ENCODE measurements around the gene SMAP2.

SMAP2 gene

DNA sequence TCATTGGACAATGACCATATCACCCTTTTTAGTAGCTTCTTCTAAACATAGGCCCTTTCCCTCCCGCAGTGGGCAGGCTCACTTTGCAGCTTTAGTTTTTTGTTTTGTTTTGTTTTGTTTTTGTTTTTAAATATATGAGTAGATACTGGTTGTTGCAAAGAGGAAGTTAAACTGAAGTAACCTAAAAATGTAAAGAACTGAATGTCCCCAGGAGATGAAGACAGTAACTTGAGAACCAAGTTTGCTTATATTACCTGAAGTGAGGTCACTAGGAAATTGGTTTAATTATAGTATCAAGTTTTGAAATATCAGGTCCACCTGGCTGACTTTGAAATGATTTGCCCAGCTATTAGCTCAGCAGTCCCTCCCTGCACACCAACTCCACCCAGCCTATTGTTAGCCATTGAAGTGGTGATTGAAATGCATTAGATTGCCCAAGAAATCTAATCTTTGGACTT lies 18.2 kb downstream of the SMAP2 start:
- DNase-seq: no peak

DNA sequence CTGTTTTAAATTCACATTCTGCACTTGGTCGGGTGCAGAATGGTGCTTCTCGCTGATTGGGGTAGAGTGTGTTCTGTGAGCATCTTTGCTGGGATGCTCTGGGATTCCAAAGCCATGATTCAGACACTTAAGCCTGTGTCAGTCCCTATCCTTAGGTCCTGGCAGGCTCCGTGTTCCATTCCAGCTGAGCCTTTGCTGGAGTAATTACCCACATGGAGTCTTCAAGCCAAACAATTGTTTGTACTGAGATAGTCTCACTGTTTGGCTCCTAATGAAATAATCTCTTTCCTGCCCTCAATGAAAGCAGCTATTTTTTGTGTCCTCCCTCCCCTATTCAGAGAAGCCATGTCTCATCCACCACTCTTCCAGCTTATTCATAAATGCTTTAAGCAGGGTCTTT lies 18.7 kb downstream of the SMAP2 start:
- no peak for DNase-seq

DNA sequence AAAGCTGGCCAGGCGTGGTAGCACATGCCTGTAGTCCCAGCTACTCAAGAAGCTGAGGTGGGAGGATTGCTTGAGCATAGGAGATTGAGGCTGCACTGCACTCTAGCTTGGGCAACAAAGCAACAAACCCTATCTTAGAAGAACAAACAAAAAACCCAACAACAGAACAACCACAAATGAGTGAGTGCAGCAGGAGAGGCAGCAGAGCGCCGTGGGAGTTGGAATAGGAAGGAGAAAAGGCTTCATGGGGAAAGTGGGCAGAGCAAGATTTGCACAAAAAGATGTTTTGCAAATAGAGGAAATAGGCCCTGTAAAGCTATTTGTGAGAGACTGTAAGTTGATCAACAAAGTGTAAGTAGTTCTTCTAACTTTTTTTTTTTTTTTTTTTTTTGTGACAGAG lies 19.6 kb downstream of the SMAP2 start:
- no peak for DNase-seq

DNA sequence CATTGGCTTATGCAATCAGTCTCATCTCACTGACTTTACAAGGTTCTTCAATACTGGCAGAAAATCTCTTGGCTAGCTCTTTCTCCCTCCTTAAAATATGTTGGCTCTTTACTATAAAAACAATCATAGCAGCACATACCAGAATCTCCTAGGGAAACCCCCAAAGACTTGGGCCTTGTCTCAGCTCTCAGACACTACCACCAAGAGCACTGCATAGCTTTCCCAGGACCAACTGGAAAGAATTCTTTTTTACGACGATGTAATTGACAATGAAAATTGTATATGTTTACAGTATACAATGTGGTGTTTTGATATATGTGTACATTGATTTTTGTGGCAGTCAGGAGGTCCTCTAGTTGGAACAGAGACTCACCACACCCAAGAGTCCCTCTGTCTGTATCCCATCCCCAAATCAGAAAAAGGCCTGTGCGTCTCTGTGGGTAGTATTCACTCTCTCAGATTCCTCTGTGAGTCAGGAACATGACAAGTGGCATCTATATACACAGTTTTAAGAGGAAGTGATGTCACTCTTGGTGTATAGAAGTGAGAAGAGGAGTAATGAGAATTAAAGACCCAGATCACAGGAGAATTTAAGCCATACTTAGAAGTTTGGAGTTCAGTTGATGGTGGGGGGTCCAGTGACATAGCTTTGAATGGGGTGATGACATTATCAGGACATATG lies 21.1 kb downstream of the SMAP2 start:
- no peak for DNase-seq

DNA sequence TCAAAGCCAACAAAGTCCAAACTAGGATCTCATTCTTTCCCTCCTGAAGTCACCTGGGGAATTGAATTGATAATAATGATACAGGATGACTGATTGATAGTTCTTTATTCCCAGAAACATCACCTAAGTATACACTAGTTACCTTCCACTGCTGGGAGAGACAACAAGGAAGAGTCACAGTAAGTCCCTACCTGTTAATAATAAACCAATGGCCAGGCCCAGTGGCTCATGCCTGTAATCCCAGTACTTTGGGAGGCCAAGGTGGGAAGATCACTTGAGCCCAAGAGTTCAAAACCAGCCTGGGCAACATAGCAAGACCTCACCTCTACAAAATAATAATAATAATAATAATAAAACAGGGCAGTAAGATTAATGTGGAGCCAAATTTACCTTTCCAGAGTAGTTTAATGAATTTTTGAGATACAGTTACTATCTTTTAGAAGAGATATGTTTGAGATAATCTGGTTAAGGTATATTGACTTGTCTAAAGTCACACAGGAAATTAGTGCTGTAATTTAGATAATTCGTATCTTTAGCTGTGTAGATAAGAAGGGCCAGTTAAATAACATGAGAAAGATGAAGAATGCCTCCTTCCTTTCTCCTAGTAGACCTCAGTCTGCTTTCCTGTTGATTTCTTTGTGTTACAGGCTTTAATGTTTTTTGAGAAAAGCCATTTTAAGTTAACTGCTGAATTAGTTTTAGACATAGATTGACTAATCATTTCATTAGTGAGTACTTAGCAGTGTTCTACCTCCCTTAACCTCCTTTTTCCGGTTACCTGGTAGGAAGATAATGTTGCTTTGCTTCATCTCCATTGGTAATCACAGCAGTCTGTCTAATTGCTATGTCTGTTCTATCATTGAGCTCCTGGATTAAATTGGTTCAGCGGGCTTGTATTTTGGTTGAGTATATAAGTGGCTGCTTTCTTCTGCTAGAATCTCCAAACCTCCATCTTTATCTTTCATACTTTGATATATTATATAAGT lies 22.0 kb downstream of the SMAP2 start:
- DNase-seq: no peak

DNA sequence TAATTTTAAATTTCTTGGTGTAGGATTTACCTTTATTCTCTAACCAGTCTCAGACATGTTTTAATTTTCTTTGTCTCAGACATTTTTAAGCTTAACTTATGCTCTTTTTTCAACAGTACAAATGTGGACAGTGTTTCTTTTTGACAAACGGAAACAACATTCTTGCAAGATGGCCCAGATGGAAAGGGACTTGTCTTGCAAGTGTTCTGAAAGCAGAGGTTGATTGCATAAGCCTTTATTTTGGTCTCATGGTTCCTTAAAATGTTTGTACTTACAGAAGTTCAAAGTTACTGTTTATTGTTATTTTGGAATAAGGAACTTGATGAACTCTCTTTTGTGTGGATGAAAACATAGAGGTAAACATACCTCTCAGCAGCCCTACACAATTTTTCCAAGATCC lies 22.9 kb downstream of the SMAP2 start:
- peak; percentile 46 to 47 for DNase-seq

DNA sequence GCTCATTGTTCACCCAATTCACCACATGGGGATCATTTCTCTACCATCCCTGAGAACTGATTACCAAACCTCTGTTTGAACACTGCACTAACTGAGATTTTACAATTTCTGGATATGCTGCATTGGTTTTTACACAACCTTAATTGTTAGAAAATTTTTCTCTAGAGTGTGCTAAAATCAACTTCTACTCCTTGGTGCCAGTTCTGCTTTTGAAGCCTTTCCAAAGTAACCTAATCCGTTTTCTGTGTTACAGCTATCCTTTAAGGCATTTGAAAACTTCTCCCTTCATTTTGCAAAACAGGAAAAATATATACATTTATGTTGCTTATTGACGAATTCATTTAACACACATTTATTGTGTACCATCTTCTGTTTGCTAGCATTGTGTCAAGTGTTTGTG lies 23.7 kb downstream of the SMAP2 start:
- DNase-seq: no peak

DNA sequence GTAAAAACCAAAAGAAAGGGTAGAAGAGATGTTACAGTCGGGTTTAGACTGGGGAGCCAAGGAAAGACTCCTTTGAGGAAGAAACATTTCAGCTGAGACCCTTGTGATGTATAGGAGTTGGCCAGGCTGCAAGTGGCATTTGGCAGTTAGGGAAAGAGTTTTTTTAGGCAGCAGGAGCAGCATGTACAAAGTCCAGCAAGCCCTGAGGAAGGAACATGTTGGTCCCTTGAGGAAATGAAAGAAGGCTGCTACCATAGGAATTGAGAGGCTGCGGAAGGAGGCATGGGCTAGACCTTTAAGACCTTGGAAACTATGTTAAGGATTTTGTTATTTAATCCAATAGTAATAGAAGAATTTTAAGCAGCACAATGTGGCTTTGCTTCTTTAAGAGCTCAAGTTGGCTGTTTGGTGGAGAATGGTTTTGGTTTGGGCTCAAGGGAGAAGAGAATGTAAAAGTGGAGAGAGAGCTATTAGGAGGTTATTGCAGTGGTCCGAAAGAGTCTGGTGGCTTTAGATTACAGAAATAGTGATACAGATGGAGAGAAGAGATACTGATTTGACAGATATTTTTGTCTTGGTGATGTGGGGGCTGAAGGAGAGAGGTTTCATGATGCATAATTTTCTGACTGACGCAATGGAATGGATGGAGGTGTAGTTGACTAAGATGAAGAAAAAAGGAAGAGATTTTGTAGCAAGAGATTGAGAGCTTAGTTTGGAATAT lies 26.6 kb downstream of the SMAP2 start:
- no peak for DNase-seq

DNA sequence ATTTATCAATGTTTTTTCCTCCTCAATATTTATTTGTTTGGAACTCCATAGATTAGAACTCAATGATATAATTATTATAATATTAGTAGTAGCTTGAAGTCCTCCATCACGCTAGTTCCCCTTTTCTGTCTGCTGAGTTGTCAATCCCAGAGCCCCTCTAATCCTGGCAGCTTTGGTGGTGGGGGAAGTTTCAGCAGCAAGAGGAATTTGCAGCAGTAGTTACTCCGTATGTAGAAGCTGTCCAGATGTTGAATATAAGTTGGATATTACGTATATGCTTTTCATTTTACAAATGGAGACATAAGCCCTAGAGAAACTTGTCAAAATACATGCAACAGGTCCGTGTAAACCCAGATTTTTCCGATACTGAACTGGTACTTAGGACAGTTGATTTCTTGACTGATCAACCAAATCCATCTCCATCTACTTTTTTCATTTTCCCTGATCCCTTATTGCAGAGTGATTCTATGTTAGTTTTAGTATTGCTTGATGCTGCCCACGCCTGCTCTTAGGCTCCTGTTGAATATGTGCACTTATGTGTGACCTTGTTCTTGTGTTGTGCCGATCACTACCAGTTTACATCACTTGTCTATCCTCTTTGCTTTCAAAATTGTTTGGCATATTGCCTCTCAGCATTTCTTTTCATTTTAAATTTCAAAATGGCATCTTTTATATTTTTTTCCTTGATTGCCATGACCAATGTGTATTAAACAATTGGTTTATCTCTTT lies 28.1 kb downstream of the SMAP2 start:
- no peak for DNase-seq

DNA sequence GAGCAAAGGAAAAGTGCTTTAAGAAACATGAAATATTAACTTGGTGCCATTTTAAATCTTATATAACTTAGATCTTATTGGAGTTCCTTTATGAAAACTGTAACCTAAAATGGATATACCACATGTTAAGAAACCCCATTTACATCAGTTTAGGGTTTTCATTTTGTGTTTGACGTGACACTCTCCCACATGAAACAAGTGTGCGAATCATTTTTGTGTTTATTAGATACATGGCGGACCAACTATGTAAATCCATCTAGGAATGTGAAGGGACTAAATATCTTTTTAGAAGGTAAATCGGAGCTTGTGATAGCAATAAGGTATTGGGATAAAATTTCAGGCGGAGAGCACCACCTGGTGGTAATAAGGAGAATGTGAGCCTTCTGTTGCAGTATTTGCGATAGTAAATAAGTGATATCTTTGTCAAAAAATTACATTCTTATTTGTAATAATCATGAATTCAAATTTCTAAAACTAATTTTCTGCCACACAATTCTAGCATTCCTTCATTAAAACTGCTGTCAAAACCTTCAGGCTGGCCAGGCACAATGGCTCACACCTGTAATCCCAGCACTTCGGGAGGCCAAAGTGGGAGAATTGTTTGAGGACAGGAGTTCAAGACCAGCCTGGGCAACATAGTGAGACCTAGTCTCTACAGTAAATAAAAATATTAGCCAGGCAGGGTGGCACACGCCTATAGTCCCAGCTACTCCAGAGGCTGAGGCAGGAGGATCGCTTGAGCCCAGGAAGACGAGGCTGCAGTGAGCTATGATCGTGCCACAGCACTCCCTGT lies 31.3 kb downstream of the SMAP2 start:
- peak; percentile 51 to 55 for DNase-seq

DNA sequence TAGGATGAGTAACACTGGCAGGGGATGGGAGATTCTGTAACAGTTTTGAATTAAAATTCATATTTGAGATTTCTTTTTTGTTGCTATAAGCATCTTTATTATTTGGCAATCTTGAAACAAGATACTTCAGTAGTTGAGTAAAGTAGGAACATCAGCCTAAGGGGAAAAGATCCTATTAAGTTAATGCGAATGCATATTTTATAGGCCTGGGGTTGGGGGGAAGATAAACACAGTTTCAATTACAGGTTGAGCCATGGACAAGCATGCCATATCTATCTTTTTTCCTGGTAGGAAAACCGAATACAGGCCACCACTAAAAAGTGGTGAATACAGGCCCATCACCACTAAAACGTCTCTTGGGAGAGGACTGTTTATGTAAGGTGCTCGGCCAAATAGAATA lies 32.3 kb downstream of the SMAP2 start:
- DNase-seq: no peak

DNA sequence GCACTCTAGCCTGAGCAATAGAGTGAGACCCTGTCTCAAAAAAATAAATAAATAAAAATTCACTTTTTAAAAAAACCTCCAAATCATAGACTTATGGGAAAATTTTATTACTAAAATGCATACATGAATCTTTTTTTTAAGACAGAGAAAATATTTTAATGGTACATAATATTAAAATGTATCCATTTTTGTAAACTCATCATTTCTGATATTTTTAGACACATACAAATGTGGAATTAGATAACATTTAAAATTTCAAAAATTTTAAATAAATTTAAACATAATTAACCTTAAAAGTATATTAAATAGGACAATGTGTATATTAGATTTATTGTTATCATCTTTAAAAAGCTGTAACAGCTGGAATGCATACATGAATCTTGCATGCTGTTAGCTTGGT lies 33.9 kb downstream of the SMAP2 start:
- DNase-seq: no peak

DNA sequence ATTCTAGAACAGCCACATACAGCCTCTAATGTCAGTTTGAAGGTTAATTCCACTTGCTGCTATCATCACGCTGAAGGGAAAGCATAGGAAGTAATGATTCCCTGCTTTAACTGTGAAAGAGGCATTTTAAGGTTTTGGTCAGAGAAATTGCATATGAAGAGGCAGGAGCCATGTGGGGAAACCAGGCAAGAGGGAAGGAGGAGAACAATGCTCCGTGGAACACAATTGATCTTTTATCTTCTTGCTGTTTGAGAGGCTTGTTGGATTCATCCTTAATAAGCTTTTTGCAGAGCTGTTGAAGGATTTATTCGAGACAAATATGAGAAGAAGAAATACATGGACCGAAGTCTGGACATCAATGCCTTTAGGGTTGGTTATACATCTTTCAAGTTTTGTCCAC lies 35.9 kb downstream of the SMAP2 start:
- DNase-seq: no peak

DNA sequence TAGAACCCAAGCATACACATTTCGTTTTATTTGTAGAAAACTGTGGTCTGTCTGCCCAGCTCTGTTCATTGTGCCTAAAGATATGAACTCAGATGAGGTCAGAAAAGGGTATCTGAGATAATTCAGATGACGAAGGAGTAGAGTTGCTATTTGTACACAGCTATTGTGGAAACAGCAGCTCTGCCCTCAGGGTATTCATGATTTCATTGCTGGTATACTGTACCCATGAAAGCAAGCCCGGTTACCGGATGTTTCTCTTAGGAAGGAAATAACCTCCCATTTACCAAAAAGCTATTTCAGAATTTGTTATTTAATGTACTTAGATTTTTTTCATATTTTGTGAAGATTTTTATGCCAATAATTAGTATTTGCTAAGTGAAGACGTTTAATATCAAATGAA lies 37.8 kb downstream of the SMAP2 start:
- DNase-seq: no peak

DNA sequence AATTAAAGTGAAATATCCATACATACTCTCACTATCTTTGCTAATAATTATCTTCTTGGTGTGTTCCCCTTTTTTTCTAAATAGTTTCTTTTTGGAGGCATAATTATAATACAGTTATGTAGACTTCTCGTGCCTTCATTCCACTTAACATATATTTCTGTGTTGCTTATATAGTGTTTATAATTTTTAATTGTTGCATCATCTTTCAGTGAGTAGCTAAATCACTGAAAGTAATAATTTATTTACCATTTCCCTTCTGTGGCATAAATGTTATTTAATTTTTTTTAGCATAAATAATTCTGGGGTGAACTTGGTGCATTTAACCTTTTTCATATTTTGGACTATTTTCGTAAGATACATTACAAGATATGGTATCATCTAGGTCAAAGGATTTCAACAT lies 38.3 kb downstream of the SMAP2 start:
- no peak for DNase-seq

DNA sequence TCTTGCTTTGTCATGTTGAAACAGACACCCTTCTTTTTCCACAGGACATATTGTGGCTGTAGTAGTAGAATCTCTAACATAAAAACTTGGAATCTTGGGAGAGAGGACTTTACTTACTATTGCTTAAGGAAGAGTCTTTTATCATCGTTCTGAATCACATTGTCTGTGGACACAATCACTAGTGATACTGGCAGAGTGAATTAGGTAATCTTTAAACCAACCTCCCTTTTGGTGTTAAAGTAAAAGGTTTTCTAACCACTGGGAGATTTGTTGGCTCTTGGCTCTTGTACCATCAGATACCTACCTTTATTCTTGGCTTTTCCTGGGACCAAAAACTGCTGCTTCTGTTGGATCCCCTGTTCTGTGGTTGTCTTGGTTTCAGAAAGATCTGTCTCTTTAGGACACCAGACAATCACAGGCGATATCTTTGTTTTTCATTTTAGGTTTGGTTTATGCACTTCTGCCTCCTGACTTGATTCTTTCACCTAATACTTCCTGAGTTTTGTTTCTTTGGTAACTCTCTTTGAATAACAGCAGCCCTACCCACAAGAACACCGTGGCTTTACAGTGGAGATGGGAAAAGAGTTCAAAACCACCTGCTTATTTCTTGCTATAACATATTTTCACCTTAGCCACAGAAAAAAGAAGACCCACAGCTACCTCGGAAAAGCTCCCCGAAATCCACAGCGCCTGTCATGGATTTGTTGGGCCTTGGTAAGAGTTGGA lies 40.2 kb downstream of the SMAP2 start:
- DNase-seq: no peak

DNA sequence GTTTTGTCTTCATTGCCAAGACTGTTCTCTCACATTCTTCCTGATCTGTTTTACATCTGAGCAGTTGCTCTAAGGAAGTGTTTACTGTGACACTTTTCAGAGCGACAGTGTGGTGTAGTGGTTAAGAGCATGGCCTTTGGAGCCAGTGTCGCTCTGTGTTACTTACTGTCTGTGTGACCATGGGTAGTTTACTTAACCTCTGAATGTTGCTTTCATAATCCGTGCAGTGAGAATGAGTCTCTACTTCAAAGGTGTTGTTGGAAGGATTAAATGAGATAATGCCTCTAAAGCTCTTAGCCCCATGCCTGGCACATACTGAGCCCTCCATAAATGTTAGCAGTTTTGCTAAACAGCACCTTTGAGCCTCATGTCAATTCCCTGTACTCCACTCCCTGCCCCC lies 40.8 kb downstream of the SMAP2 start:
- no peak for DNase-seq

DNA sequence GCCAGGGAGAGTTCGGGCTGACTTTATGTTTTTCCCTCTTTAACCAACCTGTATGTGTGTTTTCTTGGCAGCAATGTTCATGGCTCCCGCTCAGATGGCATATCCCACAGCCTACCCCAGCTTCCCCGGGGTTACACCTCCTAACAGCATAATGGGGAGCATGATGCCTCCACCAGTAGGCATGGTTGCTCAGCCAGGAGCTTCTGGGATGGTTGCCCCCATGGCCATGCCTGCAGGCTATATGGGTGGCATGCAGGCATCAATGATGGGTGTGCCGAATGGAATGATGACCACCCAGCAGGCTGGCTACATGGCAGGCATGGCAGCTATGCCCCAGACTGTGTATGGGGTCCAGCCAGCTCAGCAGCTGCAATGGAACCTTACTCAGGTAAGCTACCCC lies 43.2 kb downstream of the SMAP2 start:
- DNase-seq: no peak

DNA sequence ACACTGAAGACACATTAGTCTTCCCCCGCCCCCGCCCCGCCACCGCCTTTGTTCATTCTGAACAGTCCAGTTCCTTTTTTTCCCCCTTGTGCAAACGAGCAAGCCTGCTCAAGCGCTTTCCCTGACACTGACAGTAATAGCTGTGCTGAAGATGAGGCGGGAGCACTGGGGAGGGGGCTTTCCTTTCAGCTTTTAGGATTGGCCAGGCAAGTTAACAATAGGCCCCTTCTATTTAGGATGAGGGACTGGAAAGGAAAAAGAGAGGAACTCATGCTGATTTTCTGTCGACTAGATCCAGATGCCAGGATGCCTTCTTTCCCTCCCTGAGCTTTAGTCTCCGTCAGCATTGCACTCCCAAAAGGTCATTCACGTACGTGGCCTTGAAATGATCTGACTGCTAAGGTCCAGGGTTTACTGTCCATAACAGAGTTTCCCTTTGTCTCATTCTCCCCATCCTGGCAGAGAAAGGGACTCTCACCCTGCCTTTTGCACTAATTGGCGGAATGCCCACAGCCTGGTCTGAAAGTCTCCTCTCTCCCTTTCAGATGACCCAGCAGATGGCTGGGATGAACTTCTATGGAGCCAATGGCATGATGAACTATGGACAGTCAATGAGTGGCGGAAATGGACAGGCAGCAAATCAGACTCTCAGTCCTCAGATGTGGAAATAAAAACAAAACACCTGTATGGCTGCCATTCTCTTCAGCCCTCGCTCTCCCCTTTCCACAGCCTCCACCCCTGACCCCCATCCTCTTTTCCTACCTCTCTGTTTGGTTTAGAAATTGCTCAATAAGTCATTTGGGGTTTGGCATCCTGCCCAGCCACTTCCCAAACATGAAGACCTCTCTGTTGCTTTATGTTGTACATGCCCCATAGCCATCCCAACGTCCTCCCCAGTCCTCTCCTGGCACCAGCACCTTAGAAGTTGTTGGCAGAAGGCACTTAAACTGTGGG lies 48.2 kb downstream of the SMAP2 start:
- peak; percentile 53 to 63 for DNase-seq

DNA sequence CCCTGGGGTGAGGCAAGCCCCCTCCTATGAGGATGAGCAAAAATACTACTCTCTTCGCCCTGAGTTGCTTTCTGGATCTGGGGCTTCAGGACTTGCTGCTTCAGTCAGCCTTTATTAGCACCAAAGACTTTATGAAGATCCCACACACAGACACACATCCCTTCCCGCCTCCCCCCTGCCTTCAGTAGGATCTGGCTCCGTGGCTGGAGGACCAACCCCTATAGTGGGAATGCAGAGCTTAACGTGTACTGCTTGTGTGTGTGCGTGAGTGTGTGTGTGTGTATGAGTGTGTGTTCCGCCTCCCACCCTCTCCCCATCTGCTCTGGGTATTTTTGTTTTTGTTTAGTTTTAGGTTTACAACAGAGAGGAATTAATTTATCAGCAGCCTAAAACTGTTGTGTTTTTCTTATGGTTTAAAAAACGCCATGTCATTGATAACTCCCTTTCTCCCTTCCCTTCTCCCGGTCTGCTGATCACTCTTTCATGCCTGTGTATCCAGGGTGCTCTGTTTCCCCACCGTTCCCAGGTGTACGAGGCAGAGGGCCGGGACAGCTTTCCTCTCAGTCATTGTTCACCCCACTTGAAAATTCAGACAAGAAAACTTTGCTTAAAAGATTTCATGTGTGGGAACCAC lies 49.2 kb downstream of the SMAP2 start:
- no peak for DNase-seq
